Activated T-helper 9 cell treated with anti-CD3 and anti-CD28 coated beads, Interleukin-2, amount 50 U/mL, for 16 hours (primary cell): ENCODE measurements around the gene PTPRA.
"Not testable (repeated sequence)": the region's sequence is repeated elsewhere in the genome, so short reads cannot be mapped to it uniquely, and the experiment has no call there.

Experiments used
- DNase-seq: peaks from one replicate; pipeline ENCODE4 v3.0.0-alpha.2; 2020; ENCODE audit warnings: low read depth

PTPRA gene

DNA sequence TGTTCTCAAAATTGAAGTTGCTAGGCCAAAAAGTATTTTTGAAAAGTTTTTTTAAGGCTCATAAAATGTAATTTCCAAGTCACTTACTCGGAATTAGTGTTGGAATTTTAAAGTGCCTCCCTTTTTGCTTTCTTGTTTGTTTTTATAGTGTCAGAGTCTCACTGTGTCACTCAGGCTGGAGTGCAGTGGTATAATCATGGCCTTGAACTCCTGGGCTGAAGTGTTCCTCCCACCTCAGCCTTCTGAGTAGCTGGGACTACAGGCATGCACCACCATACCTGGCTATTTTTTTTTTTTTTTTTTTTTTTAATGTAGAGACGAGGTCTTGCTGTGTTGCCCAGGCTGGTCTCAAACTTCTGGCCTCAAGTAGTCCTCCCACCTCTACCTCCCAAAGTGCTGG is 130.1 kb downstream of the PTPRA start:
- DNase-seq, result no peak

DNA sequence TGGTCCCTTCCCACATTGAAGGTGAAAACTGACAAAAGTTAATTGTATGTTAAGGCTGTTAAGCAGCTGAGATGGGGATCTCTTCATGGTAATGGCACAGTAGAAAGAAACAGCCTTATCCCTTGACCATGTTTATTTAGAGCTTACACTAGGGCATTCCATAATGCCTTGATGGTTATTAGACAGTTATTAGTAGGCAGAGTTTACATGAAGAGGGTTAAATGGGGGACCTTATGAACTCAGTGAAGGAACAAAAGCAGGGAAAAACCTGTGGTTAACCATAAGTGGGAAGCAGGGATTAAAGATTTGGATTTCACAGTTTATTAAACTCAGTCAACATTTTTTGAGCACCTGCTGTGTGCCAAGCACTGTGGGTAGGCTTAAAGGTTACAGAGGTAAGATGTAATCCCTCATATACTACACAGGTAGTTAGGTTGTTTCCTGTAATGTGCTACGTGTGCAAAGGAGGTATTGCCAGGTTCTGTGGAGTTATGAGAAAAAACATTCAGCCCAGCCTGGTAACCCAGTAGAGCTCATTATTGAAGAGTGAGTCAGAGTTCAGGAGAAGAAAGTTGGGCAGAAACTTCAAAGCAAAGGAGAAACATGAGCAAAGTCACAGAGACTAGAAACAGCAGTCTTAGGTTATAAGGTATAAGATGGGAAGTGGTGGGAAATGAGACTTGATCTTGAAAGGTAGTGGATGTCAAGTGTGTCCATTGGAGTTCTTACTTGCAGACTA is 137.9 kb downstream of the PTPRA start:
- no peak for DNase-seq

DNA sequence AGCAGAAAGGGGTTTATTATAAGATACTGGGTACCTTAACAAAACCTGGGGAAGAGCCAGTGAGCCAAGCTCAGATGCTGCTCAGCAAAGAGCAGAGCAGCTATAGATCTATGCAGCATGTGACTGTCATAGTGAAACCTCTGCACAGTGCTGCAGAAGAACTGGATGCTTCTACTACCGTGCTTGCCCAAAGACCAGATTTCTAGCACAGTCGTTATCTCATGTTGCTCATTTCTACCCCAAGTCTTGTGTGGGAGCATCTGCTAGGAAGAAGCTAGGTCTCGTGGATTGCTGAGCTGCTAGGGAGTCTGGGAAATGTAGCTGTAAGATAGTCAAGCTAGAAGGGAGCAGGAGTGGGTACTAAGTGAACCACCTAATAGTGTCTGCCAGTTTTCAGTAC is 138.5 kb downstream of the PTPRA start:
- no peak for DNase-seq

DNA sequence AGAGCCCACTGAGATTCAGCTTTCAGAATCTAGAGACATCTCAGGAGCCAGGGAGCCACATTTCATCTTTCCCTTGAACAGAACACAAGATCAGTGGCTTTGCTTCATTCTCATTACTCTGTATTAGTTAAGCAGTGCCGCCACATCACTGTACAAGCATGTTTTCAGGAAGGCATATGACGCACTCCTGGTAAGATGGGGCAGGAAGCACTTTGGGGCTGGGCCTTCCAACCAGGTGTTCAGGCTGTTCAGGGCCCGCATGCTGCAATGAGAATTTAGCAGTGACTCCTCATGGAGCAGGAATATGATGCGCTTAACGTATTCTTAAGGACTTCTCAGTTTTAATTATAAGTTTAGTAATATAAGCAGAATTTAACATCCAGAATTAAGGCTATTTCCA is 140.5 kb downstream of the PTPRA start:
- DNase-seq, result no peak

DNA sequence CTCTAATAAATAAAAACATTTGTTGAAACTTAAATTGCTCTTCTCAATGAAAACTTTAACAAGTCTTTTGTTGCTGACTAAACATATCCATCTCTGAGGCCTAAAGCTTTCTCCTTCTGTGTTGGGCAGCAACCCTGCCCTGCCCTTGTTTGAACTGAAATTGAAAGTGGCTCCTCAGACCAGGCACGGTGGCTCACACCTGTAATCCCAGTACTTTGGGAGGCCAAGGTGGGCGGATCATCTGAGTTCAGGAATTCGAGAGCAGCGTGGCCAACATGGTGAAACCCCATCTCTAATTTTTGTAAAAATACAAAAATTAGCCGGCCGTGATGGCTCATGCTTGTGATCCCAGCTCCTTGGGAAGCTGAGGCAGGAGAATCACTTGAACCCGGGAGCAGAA is 140.9 kb downstream of the PTPRA start:
- no peak for DNase-seq

DNA sequence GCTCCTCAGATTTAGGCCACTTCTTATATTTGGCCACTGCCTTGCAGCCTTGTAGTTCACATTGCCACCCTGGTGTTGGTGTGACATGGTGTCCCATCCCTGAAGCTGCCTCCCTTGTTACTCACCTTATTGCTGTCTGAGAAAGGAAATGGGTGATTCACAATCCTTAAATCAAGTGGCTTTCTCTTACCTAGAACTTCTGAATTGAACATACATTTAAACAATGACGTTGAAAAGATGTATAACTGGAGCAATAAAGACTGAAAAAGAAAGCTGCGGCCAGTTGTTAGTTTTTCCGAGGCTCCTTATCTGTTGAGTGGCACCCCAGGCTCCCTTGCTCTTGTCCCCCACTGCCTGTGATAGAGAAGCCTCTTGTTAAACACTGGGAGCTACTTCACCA is 141.4 kb downstream of the PTPRA start:
- DNase-seq, result no peak

DNA sequence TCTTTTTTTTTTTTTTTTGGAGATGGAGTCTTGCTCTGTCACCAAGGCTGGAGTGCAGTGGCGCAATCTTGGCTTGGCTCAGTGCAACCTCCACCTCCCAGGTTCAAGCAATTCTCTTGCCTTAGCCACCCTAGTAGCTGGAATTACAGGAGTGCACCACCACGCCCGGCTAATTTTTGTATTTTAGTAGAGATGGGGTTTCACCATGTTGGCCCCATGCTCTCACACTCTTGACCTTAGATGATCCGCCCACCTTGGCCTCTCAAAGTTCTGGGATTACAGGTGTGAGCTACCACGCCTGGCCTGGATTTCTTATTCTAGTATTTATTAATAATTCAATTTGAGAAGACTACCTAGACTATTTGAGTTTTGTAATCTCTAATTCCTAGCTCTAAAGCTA is 142.0 kb downstream of the PTPRA start:
- not testable (repeated sequence) for DNase-seq

DNA sequence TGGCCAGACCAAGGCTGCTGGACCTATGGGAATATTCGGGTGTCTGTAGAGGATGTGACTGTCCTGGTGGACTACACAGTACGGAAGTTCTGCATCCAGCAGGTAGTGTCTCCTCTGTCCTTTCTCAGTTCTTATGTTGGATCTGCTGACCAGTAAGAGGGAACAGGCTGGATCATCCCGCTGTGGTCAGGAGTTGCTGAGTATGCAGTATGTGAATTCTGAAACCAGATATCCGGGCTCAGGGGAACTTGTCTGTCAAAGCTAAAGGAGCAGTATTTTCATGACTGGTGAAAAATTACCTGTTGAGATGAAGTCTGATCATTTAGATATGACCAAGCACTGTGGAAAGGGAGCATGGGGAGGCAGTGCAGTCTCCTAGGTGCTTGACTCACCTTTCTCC is 148.0 kb downstream of the PTPRA start:
- no peak for DNase-seq

DNA sequence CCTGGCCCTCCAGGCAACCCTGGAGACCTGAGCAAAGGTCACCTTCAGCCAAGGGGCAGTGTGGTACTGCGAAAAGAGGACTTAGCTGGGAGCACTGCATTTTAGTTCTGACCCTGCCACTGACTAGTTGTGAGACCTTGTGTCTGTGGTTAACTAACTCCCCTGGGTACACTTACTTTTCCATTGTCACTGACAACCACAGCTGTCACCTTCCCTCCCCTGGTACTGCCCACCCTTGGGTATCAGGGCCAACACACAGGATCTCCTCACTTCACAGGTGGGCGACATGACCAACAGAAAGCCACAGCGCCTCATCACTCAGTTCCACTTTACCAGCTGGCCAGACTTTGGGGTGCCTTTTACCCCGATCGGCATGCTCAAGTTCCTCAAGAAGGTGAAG is 148.5 kb downstream of the PTPRA start:
- DNase-seq, result no peak

DNA sequence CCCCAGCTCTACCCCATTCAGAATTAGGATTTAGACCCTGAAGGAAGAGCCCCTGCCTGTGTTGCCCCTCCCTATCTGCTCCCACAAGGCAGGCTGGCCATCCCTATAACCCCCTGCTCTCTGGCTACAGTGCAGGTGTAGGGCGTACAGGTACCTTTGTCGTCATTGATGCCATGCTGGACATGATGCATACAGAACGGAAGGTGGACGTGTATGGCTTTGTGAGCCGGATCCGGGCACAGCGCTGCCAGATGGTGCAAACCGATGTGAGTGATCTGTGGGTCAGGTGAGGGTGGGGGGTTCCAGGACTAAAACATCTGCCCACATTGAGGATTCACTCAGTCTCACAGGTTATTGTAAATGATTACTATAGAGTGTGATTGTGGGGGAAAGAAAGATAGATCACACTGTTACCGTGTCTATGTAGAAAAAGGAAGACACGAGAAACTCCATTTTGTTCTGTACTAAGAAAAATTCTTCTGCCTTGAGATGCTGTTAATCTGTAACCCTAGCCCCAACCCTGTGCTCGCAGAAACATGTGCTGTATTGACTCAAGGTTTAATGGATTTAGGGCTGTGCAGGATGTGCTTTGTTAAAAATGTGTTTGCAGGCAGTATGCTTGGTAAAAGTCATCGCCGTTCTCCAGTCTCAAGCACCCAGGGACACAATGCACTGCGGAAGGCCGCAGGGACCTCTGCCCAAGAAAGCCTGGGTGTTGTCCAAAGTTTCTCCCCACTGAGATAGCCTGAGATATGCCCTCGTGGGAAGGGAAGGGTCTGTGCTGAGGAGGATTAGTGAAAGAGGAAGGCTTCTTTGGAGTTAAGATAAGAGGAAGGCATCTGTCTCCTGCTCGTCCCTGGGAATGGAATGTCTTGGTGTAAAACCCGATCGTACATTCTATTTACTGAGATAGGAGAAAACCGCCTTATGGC is 149.5 kb downstream of the PTPRA start:
- not testable (repeated sequence) for DNase-seq

DNA sequence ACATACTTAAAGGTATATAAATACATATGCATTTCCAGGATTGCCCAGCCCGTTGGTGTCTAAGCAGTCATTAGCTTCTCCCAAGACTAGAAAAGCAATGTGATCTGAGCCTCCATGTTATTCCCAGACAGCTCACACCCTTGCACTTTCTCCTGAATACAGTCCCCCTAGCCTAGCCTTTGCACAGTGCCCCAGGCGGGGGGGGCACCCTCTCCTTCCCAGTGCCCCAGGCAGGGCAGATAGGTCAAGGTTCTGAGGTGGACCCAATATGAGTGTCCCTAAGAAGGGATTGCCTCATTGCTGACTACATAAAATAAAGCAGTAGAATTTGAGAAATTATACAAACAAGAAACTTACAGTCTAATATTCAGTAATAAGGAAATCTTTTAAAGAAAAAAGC is 154.7 kb downstream of the PTPRA start:
- DNase-seq, result no peak

DNA sequence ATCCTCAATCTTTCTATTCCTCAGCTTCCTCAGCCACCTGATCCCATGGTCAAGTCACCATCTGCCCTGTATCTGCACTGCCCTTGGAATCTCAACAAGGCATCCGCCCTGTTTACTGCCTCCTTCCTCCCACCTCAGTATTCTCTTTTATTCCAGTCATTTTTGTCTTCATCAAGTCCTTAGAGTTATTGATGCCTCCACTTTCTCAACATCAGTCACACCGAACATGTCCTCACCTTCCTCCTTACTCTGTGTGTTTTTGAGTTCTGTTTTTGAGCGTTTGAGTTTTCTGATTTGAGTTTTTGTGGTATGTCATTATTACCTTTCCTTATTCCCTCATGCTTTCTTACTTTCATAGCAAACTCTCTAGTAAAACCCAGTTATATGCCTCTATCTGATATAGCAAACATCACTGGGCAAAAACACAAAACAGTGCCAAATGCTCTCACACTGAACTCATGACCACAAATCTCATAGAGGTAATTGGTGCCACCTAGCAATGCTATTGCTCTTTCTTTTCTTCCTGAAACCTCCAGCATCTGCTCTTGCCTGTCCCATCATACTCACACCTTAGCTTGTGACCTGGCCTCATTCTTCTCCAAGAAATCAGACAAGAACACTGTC is 158.4 kb downstream of the PTPRA start:
- no peak for DNase-seq

DNA sequence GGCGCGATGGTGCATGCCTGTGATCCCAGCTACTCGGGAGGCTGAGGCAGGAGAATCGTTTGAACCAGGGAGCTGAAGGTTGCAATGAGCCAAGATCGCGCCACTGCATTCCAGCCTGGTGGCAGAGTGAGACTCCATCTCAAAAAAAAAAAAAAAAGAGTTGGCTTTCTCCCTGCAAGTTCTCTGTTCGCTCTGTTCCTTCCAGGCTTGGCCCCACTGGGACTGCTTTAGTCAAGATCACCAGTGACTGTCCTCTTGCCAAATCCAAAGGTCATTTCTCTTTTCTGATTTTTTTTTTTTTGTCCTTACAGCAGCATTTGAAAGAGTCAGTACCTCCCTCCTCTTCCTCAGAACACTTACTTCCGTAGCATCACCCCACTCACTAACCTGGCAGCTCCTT is 159.3 kb downstream of the PTPRA start:
- no peak for DNase-seq

DNA sequence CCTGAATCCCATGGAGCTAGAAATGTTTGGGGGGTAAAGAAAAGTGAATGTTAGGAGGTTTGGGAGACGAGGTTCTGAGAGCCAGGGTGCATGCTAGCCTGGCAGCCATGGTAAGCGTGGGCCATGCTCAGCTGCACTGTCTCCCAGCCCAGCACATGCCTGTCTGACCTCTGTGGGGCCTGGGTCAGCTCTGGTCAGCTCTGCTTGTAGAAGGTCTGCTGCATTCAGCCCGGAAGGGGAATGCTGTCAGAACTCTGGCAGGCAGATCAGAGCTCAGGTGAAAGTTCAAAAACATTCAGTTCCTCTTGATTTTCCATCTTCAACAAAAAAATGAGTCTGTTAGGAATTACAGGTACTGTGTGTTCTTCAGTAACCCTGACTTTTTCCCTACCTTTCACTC is 164.4 kb downstream of the PTPRA start:
- no peak for DNase-seq

DNA sequence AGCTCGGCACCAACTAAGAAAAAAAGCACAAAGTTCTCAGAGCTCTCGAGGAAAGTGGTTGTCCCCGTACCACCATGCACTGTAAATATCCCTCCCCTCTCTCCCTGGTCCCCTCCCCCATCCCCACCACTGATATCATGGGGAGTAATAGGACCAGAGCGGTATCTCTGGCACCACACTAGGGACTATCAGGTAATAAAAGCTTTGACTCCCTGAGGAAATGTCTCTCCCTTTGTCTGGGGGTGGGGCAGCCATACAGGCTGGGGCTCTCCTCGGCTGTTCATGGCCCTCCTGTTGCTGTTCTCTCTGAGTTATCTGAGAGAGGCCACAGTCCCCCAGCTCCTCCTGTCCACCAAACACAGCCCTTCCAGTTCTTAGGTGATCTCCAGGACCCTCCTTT is 165.2 kb downstream of the PTPRA start:
- no peak for DNase-seq

DNA sequence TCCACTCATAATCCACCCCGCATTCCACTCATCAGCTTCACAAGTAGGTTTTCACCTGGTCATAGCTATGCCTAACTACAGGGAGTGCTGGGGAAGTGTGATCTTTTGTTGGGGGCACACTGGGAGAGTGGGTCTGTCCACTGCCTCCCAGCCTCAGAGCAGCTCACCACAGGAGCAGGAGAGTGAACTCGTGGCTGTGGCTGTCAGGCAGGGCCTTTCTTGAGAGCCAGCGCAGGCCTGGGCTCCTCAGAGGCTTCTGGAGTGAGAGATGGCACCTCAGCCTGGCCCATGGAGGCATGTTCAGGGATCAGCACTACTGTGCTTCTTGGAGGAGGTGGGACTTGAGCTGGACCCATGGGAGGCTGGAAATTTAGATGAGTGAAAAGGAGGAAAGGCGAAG is 166.1 kb downstream of the PTPRA start:
- DNase-seq, result no peak

DNA sequence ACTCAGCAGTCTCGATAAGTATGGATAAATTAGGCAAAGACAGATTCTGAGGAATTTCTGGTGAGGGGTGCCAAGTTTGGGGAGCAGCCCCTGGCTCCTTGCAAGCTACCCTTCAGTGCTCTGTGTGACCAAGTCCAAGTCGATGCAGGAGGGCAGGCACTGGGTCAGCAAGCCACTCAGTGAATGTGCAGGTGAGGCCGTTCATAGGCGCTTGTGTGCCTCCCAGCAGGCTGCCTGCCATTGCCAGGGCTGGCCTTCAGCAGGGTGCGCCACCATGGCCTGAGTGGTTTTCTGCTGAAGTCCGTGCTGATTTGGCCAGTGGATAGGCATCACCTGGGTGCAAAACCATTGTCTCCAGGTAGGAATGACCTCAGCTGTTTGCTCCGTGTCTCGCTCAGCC is 166.8 kb downstream of the PTPRA start:
- DNase-seq, result no peak

DNA sequence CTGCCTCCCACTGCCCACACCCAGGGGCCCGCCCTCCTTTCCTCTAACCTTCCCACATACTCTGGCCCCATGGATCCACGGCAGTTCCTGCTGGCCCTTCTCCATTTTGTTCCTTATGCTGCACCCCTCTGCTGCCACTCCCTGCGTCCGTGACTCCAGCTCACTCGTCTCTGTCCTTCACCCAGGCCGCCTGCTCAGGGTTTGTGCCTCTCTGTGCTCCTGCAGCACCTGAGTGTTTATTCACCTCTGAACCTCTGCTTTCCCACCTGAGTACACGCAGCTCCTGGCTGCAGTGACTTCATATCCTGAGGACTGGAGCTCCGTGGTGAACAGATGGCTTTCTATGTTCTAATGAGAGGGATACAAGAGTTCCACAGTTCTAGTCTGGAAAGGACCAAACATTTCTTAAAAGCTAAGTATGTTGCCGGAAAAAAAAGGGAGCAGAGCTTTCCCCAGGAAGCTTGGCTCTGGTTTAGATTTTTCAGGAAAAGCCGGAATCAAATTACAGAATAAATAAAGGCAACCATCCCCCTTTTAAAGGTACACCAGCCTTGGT is 168.7 kb downstream of the PTPRA start:
- no peak for DNase-seq

DNA sequence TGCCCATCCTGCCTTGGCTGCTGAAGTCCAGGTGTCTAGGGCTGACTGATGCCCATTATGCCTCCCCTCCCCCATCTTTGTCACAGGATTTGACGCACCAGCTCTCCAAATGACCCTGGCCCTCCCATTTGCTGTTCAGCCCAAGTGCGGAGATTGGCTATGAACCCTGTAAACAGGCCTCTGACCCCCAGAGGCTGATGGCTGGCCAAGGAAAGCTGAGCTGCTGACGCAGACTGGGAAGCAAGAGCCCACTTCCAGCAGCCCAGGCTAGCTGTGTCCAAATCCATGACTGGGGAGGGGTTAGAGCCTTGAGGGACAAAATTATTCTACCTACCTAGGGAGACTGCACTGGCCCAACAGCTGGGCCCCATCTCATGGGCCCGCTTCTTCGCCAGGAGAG is 169.3 kb downstream of the PTPRA start:
- no peak for DNase-seq

DNA sequence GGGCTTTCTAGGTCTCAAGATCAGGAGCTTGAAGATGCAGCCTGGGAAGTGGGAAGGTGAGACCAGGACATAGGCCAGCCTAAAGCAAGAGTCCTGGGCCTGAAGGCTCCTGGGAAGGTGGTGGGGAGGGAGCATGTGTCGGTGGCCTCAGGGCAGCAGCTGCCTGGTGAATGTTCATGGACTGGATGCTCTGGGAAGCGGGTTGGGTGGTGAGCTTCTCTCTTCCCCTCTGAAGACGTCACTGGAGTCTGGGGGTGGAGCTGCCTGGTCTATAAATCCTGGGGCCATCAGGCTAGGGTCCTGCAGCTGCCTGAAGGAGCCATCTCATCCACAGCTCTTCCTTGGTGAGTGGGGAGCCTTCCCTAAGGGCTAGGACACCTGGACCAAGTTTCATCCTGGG is 170.0 kb downstream of the PTPRA start, which contains the start of gene GNRH2:
Gene GNRH2 (plus strand): TSS at position 301 of the 400 bp plus-strand sequence. CDS start 793 bp downstream, outside the sequence.
- DNase-seq, result no peak

DNA sequence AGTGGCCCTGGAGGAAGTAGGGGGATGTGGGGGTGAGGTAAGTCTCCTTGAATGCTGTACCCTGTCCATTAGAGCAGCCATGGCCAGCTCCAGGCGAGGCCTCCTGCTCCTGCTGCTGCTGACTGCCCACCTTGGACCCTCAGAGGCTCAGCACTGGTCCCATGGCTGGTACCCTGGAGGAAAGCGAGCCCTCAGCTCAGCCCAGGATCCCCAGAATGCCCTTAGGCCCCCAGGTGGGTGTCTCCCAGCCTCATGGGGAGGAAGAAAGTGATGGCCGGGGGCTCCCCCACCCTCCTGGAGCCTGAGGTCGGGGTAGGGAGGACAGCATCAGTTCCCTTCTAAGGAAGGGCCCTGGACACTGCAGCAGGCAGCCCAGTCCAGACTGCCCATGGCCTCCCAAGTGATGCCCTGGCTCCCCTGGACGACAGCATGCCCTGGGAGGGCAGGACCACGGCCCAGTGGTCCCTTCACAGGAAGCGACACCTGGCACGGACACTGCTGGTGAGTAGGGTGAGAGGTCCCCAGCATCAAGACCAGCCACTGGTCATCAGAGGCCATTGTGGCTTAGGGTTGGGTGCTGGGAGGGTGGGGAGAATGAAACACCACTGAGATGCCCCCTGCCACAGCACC is 171.2 kb downstream of the PTPRA start:
- no peak for DNase-seq
